NCI-H1694 treated with DMSO at 0.1 percent for 48 hours (cell line): Measurements from ENCODE around the gene ADPRS.

ENCODE experiments used
- DNase-seq: peaks from one replicate; lab custom pipeline; 2025; lab: John Stamatoyannopoulos, UW

Gene ADPRS

DNA sequence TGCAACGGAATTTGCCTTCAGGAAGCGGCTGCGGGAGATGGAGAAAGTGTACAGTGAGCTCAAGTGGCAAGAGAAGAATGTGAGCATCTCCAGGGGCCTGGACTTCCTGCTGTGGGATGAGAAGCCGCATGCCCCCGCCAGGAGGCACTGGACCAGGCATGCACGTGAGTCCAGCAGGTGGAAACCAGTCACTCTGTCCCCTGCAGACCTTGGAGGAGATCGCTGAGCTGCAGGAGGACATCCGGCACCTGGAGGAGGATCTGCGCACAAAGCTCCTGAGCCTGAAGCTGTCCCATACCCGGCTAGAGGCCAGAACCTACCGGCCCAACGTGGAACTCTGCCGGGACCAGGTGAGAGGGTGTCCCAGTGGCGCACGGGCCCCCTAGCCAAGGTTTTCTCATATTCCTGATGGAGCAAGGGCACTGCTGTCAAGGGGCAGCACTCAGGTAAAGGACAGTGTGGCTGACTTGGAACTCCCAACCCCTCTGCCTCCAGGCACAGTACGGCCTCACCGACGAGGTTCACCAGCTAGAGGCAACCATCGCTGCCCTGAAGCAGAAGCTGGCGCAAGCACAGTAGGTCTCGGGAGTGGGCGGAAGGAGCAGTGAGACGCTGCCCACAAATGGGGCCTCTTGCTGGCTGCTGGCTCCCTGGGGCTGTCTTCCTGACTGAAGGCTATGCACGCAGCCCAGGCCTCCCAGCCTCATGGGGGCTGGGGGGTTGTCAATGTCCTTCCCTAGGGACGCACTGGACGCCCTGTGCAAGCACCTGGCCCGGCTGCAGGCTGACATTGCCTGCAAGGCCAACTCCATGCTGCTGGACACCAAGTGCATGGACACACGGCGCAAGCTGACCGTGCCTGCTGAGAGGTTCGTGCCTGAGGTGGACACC lies 1.2 kb upstream of the ADPRS start:
- DNase-seq: no peak

DNA sequence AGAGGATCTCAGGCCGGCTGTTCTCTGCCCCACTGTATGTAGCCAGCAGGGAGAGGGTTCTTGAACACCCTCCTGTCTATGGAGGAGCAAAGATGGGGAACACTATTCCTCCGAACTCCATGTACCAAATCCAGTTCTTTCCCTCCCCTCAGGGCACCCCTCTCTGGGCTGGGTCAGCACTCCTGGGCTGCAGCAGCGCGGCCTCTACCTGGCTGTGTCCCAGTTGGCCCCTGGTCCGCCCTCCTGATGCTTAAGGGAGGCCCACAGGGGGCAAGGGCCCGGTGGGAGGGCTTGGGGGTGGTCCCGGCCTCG lies 471 bp upstream of the ADPRS start:
- DNase-seq: no peak

DNA sequence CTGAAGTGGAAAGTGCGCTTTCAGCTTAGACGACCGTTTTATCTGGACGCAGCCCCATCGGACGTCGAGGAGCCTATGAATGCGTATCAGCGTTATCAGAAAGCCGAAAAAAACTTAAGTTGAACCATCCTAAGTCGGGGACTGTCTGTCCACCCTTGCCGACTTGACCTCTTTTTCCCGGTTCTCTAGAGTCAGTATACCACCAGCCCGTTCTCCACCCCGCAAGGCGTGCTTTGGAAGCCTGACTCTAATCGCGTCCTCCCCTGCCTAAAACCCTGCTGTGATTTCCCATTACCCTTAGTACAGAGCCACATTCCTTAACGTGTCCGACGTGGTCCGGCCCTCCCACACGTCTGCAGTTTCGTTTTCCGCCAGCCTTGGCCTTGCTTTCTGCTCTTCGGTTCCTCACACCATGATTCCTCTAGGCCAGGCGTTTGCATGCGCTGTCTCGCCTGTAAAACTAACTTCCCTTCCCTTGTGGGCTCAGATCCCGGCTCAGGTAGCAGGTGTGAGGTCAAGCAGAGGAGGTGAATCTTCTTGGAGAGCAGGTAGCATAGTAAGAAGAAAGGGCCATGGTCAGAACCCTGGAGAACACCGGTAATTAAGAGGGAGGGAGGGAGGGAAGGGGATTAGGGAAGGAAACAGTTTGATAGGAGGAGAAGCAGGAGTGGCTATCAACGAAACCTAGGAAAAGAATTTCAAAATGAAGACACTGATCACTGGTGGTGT lies 865 bp downstream of the ADPRS start:
- no peak for DNase-seq

DNA sequence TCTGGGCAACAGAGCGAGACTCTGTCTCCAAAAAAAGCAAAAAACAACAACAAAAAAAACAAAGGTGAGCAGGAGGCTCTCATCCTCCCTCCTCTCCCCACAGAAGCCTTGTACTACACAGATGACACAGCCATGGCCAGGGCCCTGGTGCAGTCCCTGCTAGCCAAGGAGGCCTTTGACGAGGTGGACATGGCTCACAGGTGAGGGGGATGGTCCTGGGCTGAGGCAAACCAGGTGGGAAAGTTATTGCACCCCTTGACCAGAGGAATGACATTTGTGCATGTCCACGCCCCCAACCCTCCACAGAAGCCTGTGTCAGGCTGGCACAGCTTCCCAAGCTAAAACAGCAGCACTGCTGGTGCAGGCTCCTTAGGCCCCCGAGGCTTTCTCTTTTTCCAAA lies 2.4 kb downstream of the ADPRS start:
- DNase-seq: no peak

DNA sequence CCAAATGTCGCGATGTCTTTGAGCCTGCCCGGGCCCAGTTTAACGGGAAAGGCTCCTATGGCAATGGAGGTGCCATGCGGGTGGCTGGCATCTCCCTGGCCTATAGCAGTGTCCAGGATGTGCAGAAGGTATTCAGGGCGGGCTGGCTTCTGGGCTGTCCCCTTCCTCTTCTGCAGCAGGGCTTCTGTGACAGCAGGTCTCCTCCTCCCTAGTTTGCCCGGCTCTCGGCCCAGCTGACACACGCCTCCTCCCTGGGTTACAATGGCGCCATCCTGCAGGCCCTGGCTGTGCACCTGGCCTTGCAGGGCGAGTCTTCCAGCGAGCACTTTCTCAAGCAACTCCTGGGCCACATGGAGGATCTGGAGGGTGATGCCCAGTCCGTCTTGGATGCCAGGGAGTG lies 3.0 kb downstream of the ADPRS start:
- DNase-seq: no peak

DNA sequence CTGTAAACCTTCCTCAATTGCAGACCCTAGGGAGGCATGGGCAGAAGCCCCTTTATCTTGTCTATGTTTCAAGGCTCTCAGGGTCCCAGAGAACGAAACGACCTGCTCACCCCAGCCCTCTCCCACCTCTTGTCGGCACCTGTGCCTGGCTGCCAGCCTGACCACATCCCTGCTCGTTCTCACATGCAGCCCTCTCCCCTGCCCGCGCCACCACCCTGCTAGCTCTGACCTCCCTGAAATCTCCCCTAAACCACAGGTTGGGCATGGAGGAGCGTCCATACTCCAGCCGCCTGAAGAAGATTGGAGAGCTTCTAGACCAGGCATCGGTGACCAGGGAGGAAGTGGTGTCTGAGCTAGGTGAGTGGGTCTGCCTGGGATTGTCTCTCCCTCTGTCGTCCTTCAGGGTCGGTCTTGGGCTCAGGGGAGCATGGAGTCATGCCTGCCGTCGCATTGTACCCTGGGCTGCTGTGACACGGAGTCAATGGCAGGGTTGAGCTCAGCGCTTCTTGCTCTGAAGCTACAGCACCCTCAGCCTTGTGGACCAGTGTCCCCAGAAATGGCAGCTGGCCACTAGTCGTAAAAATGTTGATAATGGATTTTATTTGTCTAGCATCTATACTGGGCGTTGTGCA lies 3.6 kb downstream of the ADPRS start:
- peak; percentile 32 for DNase-seq

DNA sequence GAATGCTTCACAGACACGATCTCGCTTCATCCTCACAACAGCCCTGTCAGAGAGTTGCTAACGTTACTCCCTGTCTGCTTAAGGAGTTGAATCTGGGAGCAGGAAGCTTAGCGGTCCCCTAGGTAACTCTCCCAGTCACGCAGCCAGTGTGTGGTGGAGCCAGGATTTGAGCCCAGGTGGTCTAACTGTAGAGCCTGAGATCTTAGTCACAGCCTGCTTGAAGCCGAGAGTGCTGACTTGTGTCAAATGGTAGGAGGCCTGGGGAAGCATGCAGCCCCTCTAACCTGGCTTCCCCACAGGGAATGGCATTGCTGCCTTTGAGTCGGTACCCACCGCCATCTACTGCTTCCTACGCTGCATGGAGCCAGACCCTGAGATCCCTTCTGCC lies 4.1 kb downstream of the ADPRS start:
- no peak for DNase-seq

DNA sequence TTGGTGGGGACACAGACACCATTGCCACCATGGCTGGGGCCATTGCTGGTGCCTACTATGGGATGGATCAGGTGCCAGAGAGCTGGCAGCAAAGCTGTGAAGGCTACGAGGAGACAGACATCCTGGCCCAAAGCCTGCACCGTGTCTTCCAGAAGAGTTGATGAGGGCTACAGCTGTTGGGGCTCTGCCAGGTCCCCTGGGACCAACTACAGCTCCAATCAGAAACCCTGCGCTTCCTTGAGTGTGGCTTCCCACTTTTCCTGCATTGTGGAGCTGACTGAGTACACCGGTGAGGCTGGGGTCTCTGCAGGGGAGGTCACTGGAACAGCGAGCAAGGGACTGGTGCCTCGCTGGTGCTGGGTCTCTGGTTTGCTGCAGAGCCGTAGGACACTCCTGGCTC lies 4.5 kb downstream of the ADPRS start:
- no peak for DNase-seq

DNA sequence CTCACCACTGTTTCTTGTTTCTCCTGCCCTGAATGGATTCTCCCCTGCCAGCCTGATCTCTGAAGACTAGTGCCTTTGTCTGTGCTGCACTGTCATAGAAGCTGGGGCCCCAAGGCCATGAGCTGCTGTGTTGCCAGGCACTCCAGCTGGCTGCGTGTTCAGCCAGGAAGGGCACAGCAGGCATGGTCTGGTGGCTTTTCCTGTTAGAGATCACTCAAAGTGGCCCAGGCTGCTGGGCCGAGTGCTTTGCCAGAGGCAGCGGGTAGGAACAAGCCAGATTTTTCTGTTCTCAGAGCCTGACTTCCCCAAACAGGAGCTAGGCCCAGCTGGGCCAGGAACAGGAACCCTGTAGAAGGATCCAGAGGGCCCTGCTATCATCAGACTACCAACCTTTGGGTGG lies 5.2 kb downstream of the ADPRS start:
- DNase-seq: peak; percentile 55

DNA sequence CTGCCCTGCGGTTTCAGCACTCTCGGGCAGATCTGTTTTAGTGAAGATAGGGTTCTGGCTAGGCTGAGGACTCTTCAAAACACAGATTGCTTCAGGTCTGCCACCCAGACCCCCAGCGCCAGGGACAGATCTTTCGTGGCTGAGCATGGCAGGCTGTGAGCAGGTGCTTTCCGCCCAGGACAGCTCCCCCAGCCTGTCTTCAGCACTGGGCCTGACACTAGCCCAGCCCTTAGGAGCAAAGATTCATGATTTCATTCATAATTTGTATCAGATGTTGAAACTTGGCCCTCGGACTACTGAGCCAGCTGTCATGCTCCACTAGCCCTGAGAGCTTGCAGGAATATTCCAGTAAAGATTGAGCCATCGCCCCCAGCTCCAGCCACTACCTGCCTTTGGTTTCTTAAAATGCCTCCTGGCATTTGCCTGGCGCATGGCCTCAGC lies 5.9 kb downstream of the ADPRS start:
- DNase-seq: no peak

DNA sequence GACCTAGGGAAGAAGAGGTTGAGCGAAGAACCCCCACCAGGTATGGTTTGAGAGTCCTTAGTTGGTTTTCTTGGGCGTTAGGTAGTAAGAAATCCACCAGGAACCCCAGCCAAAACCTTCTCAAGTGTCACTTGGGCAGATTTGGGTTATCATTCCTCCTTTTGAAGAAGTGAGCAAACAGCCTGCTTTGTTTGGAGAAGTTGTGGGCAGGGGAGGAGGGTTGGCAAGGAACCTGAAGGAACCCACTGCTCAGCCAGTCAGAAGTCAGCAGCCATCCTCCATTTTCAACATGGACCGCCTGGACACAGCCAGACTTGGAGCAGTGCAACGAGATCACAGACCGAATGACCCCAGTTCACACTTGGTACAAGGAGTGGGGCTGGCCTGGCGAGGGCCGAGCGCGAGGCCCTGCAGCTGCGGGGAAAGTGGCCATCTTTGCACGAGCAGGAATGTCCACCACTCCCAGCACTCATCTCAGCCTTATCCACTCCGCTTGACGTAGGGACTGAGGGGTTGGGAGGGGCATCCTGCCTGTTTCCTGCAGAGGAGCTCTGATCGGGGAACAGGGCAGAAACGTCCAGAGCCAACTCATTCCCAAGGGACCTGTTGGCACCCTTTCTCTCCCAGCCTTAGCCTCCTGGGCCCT lies 7.2 kb downstream of the ADPRS start:
- no peak for DNase-seq

DNA sequence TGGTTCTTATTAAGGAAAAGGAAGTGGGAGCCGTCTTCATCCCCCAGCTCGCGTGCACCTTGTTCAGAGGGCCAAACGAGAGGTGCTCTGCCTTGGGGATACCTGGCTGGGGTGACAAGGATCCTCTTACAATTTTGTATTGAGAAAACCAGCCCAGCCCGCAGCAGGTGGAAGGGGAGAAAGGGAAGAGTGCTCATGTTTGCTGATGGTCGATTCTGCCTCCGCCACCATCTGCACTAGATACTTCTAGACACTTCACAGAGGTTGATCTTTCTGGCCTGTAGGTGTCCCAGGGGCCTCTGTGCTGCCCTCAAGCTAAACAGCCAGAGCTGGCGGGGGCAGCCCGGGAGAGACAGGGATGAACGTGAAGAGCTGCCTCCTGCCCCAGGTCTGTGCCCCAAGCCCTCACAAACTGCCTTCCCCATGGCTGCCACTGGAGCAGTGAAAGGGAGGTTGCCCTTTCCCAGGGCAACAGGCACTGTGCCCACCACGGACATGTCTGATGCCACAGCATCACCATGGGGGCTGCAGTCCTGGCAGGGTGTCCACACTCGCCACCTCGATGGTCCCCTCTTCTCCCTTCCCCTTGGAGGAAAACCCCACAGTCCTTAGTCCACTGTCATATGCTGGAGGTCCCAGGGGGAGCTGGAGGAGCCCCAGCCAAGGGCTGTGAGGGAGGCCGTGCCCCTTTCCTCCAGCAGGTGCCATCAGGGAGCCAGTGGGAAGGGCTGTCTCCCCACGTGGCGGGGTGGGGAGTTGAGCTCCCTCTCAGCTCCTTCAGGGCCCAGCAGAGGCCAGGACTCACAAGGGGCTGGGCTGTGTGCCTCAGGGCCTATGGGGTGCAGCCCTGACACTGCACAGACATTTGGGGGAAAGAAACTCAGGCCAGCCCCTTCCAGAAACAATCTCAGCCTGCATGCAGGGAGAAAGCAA lies 8.1 kb downstream of the ADPRS start:
- no peak for DNase-seq

DNA sequence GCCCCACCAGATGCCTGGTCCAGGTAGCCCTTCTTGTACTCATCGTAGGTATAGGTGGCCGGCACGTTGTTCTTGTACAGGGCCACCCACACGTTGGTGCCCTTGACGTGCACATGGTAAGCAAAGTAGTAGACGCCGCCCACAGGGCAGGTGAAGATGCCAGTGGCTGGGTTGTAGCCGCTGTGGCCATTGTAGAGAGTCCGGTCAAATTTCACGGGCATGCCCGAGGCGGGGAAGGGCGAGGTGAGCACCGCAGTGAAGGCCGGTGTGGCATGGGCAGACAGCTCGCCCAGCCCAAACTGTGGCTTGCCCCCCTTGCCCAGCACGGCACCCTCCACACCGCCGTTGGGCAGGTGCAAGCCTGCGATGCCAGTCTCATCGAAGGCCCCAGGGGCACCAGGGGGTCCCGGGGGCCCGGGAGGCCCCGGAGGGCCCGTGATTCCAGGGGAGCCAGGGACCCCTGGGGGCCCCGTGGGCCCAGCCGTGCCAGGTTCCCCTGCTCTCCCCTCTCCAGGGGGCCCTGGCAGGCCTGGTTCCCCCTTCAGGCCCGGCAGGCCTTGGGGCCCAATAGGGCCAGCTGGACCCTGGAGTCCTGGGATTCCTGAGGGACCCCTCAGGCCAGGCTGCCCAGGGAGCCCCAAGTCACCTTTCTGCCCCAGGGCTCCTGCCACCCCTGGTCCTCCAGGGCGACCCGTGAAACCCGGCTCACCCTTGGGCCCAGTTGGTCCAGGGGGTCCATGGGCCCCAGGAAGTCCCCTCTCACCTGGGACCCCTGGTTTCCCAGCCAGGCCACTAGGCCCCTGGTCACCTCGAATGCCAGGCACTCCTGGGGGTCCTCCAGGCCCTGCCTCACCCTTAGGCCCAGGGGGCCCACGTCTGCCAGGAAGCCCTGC lies 9.2 kb downstream of the ADPRS start:
- DNase-seq: no peak

DNA sequence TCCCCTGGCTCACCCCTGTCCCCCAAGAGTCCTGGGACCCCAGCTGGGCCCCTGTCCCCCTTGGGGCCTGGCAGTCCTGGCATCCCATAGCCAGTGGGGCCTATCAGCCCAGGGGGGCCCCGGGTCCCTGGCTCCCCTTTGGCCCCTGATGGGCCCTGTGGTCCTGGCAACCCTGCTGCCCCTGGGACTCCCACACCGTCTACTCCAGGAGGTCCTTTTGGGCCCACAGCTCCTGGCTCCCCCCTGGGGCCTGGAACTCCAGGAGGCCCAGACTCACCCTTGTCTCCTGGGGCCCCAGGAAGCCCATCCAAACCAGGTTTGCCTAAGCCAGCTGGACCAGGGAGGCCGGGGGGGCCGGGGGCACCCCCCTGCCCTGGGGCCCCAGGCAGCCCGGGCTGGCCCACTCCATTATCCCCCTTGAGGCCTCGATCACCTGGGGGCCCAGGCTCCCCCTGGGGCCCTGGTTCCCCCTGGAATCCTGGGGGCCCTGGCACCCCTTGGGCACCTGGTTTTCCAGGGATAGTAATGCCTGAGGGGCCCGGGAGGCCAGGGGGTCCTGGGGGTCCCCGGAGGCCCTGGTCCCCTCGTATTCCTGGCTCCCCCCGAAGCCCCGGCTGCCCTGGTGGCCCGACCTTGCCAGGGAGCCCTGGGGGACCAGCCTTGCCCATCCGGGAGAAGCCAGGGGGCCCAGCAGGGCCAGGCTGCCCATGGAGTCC lies 10.1 kb downstream of the ADPRS start:
- no peak for DNase-seq

DNA sequence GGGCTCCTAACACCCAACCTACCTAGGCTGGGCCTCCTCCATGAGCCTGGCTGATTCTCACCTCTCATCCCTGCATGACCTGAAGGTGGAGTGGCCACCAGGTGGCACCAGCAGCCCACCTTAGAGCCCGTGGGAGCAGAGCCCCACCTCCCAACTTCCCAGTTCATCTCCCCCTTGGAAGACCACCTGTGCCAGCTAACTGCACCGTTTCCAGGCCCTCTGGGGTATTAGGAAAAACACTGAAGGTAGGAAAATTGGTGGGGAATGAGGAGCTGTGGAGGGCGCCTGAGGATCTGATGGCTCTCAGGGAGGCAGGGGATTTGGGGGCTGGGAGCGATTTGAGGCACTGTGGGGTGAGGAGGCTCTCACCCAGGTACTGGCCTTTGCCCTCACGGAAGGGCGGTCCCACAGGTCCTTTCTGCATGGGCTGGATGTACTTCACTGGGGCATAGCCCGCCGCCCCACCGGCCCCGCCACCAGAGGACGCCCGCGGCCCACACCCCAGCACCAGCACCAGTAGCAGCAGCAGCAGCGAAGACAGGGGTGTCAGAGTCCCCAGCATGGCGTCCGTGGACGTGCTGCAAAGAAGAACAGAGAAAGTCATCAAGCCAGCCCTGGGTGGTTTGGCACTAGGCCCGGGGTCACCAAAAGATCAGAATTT lies 11.1 kb downstream of the ADPRS start:
- peak; percentile 68 for DNase-seq

DNA sequence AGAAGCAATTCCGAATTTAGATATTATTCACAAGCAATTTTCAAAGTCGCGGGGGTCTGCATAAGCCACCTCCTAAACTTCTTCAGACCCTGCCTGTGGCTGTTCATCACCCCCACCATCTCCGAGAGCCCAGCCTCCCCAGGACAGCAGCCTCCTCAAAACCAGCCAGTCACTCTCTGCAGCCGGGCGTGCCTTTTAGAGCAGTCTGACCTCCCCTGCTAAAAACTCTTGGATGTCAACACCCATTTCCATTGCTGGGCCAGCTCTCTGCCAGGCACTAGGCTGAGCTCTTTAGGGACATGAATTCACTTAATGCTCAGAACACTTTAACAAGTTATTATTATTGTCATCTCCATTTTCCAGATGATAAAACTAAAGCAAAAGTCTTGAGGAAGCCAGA lies 11.7 kb downstream of the ADPRS start:
- DNase-seq: no peak

DNA sequence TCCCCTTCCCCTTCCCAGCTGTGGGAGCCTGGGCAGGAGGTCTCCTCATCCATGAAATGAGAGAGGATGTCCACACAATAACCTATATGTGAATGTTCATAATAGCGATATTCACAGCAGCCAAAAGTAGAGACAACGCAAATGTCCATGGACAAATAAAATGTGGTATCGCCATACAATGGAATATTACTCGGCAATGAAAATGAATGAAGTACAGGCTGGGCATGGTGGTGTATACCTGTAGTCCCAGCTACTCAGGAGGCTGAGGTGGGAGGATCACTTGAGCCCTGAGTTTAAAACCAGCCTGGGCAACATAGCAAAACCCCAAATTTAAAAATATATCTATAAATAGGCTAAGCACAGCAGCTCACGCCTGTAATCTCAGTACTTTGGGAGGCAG lies 12.9 kb downstream of the ADPRS start:
- no peak for DNase-seq

DNA sequence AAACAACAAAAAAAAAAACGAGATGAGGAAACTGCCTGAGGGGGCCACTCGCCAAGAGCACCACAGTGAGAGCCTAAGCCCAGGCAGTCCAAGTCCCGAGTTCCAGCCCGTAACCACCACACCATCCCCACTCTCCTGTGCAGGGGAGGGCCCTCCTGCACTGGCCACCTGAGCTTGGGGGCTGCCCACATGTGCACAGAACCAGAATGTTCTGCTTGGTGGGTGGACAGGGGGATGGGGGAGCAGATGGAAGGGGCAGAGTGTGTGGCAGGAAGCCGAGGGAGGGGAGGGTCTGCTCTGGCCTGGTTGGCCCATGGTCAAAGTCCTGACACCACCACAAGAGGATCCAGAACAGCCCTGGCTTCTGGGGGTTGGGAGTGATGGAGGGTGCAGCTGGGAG lies 17.6 kb downstream of the ADPRS start:
- DNase-seq: no peak

DNA sequence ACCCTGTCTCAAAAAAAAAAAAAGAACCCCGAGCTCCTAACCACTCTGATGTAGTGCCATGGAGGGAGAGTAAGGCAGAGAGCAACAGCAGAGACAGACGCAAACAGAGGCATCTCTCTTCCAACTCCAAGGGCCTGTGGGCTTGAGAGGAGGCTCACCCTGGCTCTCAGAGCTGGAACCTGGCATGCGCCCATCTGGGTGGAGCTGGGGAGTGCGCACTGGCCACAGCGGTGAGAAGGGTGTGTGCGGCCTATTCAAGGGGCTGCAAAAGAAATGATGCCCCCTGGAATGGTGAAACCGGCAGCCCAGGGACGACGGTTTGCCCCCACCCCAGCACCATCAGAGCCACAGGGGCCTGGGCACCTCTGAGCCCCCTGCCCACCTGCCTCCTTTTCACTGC lies 18.7 kb downstream of the ADPRS start:
- no peak for DNase-seq
